Measurements from ENCODE around the gene PUM2.

DNA sequence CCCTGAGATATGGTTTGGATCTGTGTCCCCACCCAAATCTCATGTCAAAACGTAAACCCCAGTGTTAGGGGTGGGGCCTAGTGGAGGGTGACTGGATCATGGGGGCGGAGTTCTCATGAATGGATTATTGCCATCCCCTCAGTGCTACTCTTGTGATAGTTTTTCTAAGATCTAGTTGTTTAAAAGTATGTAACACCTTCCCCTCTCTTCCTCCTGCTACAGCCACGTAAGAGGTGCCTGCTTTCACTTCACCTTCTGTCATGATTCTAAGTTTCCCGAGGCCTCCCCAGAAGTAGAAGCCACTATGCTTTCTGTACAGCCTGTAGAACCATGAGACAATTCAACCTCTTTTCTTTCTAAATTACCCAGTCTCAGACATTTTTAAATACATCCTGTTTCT, 16.9 kb downstream of the PUM2 start:
- TF ChIP-seq, protein P1, sequence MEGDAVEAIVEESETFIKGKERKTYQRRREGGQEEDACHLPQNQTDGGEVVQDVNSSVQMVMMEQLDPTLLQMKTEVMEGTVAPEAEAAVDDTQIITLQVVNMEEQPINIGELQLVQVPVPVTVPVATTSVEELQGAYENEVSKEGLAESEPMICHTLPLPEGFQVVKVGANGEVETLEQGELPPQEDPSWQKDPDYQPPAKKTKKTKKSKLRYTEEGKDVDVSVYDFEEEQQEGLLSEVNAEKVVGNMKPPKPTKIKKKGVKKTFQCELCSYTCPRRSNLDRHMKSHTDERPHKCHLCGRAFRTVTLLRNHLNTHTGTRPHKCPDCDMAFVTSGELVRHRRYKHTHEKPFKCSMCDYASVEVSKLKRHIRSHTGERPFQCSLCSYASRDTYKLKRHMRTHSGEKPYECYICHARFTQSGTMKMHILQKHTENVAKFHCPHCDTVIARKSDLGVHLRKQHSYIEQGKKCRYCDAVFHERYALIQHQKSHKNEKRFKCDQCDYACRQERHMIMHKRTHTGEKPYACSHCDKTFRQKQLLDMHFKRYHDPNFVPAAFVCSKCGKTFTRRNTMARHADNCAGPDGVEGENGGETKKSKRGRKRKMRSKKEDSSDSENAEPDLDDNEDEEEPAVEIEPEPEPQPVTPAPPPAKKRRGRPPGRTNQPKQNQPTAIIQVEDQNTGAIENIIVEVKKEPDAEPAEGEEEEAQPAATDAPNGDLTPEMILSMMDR (IDR thresholded peaks at IDR 0.05 in 4 of 5, conservative IDR thresholded peaks at IDR 0.05 in 1 of 5): no peak
- TF ChIP-seq POLR2A (IDR thresholded peaks at IDR 0.05): no peak

Measured in gastrocnemius medialis (tissue), 4 donors.